GM23248 (cell line): Measurements from ENCODE around the gene SGMS1.

Experiments used
- EZH2 ChIP-seq: fragments of 200-600 bp; sonication (generic); IDR thresholded peaks from 2 replicates; pipeline ENCODE4 v1.6.1; 2018; ENCODE audit warnings: antibody characterized with exemption, mild to moderate bottlenecking; ENCODE audit not compliant: insufficient read depth, poor library complexity, severe bottlenecking
- EZH2phosphoT487 ChIP-seq: fragments of 200-600 bp; sonication (generic); IDR thresholded peaks from 2 replicates; pipeline ENCODE4 v1.6.1; 2018; ENCODE audit warnings: antibody characterized with exemption, moderate library complexity, mild to moderate bottlenecking, low read depth; ENCODE audit not compliant: insufficient read depth

GRCh38 chr10:50498465-50498864 lies 125.3 kb downstream of the SGMS1 start:
- TF ChIP-seq EZH2 (no peak), EZH2phosphoT487 (no peak)
